AG04449 (cell line): ENCODE data around the gene EMC10.

Experiments used
- CTCF ChIA-PET: fragments of 350-600 bp; formaldehyde crosslinking; extraction: SDS; loops from one replicate; lab custom pipeline; 2021; ENCODE audit warnings: antibody characterized with exemption; lab: Yijun Ruan, JAX
- POLR2A ChIA-PET: fragments of 400-600, 350-600 bp; formaldehyde crosslinking; extraction: SDS; loops from one replicate; lab custom pipeline; 2020; ENCODE audit warnings: antibody characterized with exemption, inconsistent platforms; lab: Yijun Ruan, JAX
- DNase-seq: peaks from one replicate; pipeline ENCODE4 v3.0.0-alpha.2; 2010; ENCODE audit warnings: low read depth, low spot score
- H3K4me3 ChIP-seq: 2 replicates; pipeline ENCODE4 v1.5.1; 2011; ENCODE audit warnings: low read depth, mild to moderate bottlenecking, control low read depth, low read length
- CTCF ChIP-seq: IDR thresholded peaks from one replicate; pipeline ENCODE4 v1.5.1; 2011; ENCODE audit warnings: mild to moderate bottlenecking, moderate library complexity, low read length, control low read depth, inconsistent platforms; ENCODE audit not compliant: insufficient read depth; ENCODE audit errors: missing control alignments

The EMC10 gene

DNA sequence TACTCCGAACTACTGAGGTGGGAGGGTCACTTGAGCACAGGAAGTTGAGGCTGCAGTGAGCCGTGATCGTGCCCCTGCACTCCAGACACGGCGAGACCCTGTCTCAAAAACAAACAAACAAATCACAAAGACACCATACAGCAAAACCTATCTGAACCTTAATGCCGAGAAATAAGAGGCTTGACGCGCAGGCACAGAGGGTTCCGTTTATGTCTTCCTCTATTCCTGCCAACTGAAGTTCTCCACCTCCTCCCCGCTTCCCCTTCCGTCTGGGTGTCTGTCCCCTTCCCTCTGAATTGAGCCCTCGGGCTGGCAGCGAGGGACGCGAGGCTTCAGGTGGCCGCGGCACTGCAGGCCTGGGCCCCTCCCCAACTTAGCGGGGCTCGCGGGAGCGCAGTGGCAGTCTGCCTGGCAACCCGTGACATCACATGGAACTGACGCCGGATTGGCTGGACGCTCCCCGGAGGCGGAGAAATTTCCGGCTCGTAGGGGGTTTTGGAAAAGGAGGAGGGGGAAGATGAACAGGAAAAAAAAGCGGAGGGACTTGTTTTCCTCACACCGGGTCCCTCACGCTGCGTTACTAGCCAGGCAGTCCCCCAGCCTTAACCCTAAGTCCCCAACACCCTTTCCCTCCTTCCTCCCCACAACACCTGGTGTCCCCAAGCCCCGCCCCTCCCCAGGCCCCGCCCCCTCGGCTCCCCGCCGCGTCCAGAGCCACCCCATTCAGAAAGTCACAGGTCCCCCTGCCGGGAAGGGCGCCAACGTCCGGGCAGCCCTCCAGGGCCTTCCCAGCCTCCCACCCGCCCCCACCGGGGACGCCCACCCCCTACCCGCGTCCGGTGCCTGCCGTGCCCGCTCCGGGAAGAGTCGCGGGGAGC is 44.7 kb upstream of the EMC10 start:
- ChIA-PET POLR2A (no interaction called here), CTCF (interaction anchor here (1.1 kb wide), 1 partner anchor 19 kb away, joined by 3 read pairs; no protein-coding TSS in a partner anchor)
- TF ChIP-seq CTCF = no peak
- peak overlapping the region; percentile 68 for H3K4me3 ChIP-seq
- DNase-seq = no peak

DNA sequence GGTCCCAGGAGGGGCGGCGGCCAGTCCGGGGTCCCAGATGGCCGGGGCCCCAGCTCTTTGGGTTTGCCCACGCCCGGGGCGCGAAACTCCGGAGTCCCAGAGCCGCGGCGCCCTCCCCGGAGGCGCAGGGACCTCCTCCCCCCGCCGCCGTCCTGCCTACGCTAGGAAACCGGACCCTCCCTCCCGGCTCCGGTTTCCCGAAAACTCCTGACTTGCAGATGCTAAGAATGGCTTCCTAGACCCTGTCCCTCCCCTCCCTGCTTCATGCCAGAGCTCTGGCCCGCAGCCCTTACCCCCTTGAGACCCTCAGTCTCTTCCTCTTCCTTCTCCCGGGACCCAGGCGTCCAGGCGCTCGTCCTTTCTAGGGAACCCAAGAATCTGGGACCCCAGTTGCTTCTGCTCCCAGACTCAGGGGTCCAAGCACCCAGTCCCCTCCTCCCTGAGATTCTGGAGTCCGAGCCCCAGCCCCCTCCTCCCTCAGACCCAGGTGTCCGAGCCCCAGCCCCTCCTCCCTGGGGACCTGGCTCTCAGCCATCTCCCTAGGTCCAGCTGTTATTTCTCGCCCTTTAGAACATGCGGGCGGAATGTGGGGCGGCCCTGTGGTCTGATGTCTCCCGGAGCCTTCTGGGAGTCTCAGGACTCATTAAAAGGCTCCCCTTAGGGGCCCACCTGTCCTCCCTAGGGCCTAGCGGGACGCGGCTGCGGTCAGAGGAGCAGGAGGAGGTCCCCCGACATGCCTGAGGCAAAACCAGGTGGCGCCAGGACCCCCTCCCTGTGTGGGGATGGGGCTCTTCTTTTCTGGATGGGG is 43.9 kb upstream of the EMC10 start, which contains the start of gene MYBPC2:
Gene MYBPC2 (plus strand): TSS at position 672 of the 808 bp plus-strand sequence. CDS start 62 bp downstream, at position 734.
- no peak for DNase-seq
- ChIA-PET CTCF (no interaction called here), POLR2A (no interaction called here)
- TF ChIP-seq CTCF = no peak
- H3K4me3 ChIP-seq = peak within 1 kb of the TSS; percentile 68

DNA sequence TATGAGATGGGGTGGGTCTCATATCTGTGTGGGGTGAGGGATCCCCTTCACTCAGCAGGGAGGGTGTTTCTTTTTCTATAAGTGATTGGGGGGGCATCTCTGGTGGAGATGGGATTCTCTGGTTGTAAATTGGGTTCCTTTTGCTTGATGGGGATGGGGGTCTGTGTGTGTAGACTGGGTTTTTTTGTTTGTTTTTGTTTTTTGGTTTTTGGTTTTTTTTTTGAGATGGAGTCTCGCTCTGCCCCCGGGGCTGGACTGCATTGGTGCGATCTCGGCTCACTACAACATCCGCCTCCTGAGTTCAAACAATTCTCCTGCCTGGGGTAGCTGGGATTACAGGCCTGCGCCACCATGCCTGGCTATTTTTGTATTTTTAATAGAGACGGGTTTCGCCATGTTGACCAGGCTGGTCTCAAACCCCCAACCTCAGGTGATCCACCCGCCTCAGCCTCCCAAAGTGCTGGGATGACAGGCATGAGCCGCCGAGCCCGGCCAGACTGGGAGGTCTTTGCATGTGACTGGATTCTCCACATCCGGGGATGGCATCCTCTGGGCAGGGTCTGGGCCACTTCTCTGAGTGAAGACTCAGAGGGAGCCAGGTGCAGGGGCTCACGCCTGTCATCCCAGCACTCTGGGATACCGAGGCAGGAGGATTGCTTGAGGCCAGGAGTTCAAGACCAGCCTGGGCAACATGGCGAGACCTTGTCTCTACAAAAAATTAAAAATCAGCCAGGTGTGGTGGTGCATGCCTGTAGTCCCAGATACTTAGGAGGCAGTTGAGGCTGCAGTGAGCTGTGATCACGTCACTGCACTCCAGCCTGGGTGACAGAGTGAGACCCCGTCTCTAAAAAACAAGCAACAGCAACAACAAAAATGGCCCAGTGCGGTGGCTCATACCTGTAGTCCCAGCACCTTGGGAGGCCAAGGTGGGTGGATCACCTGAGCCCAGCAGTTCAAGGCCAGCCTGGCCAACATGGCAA is 42.8 kb upstream of the EMC10 start:
- ChIA-PET POLR2A (no interaction called here), CTCF (no interaction called here)
- H3K4me3 ChIP-seq = no peak overlapping the region
- no peak for TF ChIP-seq CTCF
- no peak for DNase-seq

DNA sequence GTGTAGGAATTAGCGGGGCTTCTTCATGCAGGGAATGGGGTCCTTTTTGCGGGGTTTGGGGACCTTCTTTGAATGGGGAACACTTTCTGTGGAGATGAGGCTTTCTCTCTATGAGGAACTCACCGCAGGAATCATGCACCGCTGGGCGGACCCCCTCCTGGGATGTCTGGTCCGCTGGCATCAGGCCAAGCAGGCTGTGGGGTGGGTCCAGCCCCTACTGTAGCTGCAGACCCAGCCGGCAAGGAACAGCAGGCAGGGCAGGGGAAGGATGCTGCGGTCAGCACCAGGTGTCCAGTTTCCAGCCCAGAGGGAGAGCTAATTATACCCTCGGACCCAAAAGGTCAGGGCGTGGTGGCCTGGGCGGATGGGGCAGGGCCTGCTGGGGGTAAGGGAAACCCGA is 41.8 kb upstream of the EMC10 start:
- CTCF ChIA-PET = no interaction called here
- no peak for TF ChIP-seq CTCF
- no peak for DNase-seq
- no peak overlapping the region for H3K4me3 ChIP-seq
- POLR2A ChIA-PET = no interaction called here

GRCh38 chr19:50435221-50435620 is 41.1 kb upstream of the EMC10 start:
- H3K4me3 ChIP-seq = no peak overlapping the region
- TF ChIP-seq CTCF = no peak
- ChIA-PET POLR2A (no interaction called here), CTCF (no interaction called here)
- DNase-seq = no peak
